ENCODE results near the gene SKP2. TPM values are rescaled to one million over a fixed set of nuclear protein-coding genes. Genes with fewer than 3 reads are reported as not detected.
A peak's percentile ranks its signal among the peaks of the same experiment; 100 is the strongest.
"Not testable (repeated sequence)": the region's sequence is repeated elsewhere in the genome, so short reads cannot be mapped to it uniquely, and the experiment has no call there.

The SKP2 gene
- total RNA-seq, 1 donor = 142 TPM

DNA sequence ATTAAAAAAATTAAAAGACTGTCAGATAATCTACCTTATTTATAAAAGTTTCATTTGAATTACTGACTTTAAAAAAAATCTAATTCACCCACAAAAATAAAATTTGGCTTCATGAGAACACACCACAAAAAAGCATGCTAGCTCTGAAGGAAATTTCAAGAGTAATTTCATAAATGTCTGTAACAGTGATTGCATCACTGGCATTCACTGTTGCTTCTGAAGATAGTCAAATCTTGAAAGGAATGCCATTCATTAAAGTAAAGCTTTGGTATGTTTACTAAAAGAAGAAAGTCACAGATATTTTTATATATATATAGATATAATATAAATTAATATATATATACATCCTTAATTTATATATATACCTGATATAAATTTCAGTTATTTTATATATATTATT is 46.4 kb downstream of the SKP2 start:
- TF ChIP-seq, protein P1, sequence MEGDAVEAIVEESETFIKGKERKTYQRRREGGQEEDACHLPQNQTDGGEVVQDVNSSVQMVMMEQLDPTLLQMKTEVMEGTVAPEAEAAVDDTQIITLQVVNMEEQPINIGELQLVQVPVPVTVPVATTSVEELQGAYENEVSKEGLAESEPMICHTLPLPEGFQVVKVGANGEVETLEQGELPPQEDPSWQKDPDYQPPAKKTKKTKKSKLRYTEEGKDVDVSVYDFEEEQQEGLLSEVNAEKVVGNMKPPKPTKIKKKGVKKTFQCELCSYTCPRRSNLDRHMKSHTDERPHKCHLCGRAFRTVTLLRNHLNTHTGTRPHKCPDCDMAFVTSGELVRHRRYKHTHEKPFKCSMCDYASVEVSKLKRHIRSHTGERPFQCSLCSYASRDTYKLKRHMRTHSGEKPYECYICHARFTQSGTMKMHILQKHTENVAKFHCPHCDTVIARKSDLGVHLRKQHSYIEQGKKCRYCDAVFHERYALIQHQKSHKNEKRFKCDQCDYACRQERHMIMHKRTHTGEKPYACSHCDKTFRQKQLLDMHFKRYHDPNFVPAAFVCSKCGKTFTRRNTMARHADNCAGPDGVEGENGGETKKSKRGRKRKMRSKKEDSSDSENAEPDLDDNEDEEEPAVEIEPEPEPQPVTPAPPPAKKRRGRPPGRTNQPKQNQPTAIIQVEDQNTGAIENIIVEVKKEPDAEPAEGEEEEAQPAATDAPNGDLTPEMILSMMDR (IDR thresholded peaks at IDR 0.05; ENCODE audit: insufficient read depth, low read depth, low read length) = no peak
- no peak for DNase-seq (ENCODE audit: low read depth)
- H3K4me3 ChIP-seq (ENCODE audit: low read depth, low read length) = no peak overlapping the region

DNA sequence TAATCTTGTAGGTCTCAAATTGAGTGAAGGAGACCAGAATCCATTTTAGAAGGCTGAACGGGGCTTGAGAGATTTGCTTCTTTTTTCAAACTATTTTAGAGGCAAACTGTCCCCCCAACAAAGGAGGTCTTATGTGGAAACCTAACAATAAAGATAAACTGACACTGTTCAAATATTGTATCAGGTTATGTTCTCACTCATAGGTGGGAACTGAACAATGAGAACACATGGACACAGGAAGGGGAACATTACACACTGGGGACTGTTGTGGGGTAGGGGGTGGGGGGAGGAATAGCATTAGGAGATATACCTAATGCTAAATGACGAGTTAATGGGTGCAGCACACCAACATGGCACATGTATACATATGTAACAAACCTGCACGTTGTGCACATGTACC is 46.9 kb downstream of the SKP2 start:
- H3K4me3 ChIP-seq (ENCODE audit: low read depth, low read length); DNase-seq (ENCODE audit: low read depth): not testable (repeated sequence)

DNA sequence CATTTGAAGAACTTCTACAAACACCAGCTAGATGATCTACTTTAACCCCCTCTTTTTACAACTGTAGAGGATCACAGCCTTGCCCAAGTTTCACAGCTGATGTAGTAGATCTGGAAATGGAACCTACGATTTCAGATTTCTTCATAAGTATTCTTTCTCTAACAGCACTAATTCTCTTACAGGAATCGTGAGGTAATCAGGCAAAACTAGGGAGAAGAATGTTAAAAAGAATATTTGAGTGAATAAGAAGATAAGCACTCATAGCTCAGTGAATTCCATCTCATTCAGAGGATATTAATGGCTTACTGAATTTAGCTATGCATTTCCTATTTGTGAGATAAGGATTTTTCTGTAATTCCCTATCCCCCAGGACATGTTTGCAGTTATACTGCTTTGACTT is 47.7 kb downstream of the SKP2 start:
- DNase-seq (ENCODE audit: low read depth) = peak; percentile 65
- no peak overlapping the region for H3K4me3 ChIP-seq (ENCODE audit: low read depth, low read length)
- TF ChIP-seq, protein P1 (IDR thresholded peaks at IDR 0.05; ENCODE audit: insufficient read depth, low read depth, low read length) = no peak

DNA sequence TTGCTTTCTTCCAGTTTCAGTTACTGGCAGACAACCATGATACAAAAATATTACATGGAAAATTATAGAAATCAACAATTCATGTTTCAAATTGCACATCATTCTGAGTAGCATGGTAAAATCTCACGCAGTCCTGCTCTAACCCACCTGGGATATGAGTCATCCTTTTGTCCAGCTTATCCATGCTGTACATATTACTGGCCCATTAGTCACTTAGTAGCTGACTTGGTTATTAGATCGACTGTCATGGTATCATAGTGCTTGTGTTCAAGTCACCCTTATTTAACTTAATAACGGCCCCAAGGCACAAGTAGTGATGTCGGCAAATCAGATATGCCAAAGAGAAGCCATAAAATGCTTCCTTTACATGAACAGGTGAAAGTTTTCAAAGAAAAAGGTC is 48.6 kb downstream of the SKP2 start:
- DNase-seq (ENCODE audit: low read depth) = no peak
- TF ChIP-seq, protein P1 (IDR thresholded peaks at IDR 0.05; ENCODE audit: insufficient read depth, low read depth, low read length) = no peak

DNA sequence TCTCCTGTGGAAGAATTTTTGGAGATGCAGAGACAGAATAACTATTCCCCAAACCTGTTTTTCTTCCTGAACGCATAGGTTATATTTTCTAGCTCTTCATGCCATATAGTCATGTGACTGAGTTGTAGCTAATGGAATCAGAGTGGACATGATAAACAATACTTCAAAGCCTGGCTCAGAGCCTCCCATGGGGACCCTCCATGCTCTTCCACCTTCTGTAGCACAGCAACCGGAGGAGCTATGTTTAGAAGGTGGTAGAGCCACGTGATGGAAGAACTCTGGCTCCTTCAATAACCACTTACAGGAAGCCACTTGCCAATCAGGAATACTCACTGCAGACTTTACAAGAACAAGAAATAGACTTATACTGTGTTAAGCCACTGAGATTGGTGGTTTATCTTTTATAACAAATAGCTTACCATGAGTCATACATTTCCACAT is 50.6 kb downstream of the SKP2 start:
- peak; percentile 69 for DNase-seq (ENCODE audit: low read depth)
- H3K4me3 ChIP-seq (ENCODE audit: low read depth, low read length) = no peak overlapping the region
- TF ChIP-seq, protein P1 (IDR thresholded peaks at IDR 0.05; ENCODE audit: insufficient read depth, low read depth, low read length) = no peak

More for the DNA sequence above, 48.6 kb downstream of the SKP2 start:
- H3K4me3 ChIP-seq (ENCODE audit: low read depth, low read length) = no peak overlapping the region

DNA sequence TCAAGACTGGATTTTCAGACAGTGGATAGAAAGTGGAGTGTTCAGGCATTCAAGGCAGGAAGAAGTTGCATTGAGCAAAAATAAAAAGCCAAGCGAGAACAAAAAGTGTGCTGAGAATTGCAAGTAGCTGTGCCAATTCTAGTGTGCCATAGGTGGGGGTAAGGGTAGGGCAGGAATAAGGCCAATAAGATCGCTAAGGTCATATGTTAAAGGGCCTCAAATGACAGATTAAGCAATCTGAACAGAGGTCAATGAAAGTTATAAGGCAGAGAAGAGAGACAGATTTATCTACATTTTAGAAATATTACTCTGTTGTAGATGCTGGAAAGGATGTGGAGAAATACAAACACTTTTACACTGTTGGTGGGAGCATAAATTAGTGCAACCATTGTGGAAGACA is 53.4 kb downstream of the SKP2 start:
- no peak overlapping the region for H3K4me3 ChIP-seq (ENCODE audit: low read depth, low read length)
- DNase-seq (ENCODE audit: low read depth) = no peak
- TF ChIP-seq, protein P1 (IDR thresholded peaks at IDR 0.05; ENCODE audit: insufficient read depth, low read depth, low read length) = no peak

DNA sequence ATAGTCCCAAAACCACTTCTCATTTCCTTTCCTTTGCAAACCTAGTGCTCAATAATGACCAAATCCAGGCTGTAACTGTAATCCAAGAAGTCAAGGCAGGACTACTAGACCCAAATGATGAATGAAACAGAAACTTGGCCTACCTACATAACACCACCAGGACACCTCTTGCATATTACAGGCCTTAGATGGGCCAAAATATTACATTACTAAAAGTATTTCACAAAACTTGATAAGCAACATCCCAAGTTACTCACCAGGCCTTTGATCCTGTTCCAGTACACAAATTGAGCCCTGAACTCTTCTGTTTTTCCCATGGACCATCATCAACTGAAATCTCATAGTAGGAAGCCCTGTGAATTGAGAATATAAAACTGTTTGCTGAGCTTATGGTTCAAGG is 55.0 kb downstream of the SKP2 start:
- peak; percentile 18 for DNase-seq (ENCODE audit: low read depth)
- no peak overlapping the region for H3K4me3 ChIP-seq (ENCODE audit: low read depth, low read length)
- TF ChIP-seq, protein P1 (IDR thresholded peaks at IDR 0.05; ENCODE audit: insufficient read depth, low read depth, low read length) = no peak
